ENCODE results near the gene OR7G2. TPM values are rescaled to one million over a fixed set of nuclear protein-coding genes. Genes with fewer than 3 reads are reported as not detected.

OR7G2 gene
- polyA plus RNA-seq, 2 of the 4 experiments (the other 2 are of a cell fraction): not detected

GRCh38 chr19:9151367-9151766 is 44.1 kb upstream of the OR7G2 start:
- Histone ChIP-seq H3K4me1 (no peaks in the 10 kb centered on the region), H3K4me3 (no peak overlapping the region), H3K9me3 (peaks cover 88% of the 10 kb centered on the region), H3K4me2 (no peak overlapping the region), H3K27ac (no peak overlapping the region)
- TF ChIP-seq CHD2 (IDR thresholded peaks at IDR 0.05; ENCODE audit: low read length, partially characterized antibody) (no peak), JUN (IDR thresholded peaks at IDR 0.05) (no peak), JUNB (IDR thresholded peaks at IDR 0.05) (no peak), ESRRA (IDR thresholded peaks at IDR 0.05; ENCODE audit: borderline replicate concordance, low read length) (no peak), CEBPB (IDR thresholded peaks at IDR 0.05) (no peak), MYC (IDR thresholded peaks at IDR 0.05; ENCODE audit: borderline replicate concordance, low read length) (no peak), KDM1A (IDR thresholded peaks at IDR 0.05; ENCODE audit: low read depth) (no peak), CTCF (IDR thresholded peaks at IDR 0.05) (no peak), RAD21 (conservative IDR thresholded peaks at IDR 0.05 in 1 of 2, IDR thresholded peaks at IDR 0.05 in 1 of 2) (no peak)
- TF ChIP-seq, protein P1, sequence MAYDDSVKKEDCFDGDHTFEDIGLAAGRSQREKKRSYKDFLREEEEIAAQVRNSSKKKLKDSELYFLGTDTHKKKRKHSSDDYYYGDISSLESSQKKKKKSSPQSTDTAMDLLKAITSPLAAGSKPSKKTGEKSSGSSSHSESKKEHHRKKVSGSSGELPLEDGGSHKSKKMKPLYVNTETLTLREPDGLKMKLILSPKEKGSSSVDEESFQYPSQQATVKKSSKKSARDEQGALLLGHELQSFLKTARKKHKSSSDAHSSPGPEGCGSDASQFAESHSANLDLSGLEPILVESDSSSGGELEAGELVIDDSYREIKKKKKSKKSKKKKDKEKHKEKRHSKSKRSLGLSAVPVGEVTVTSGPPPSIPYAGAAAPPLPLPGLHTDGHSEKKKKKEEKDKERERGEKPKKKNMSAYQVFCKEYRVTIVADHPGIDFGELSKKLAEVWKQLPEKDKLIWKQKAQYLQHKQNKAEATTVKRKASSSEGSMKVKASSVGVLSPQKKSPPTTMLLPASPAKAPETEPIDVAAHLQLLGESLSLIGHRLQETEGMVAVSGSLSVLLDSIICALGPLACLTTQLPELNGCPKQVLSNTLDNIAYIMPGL (CRISPR knock-in tag; IDR thresholded peaks at IDR 0.05; ENCODE audit: borderline replicate concordance): no peak
- TF ChIP-seq, protein P2, sequence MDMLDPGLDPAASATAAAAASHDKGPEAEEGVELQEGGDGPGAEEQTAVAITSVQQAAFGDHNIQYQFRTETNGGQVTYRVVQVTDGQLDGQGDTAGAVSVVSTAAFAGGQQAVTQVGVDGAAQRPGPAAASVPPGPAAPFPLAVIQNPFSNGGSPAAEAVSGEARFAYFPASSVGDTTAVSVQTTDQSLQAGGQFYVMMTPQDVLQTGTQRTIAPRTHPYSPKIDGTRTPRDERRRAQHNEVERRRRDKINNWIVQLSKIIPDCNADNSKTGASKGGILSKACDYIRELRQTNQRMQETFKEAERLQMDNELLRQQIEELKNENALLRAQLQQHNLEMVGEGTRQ (IDR thresholded peaks at IDR 0.05): no peak
- WGBS (ENCODE audit: missing lambda C conversion rate): 98% methylated on average over 5 of the region's 5 CpGs
- DNase-seq (ENCODE audit: low read depth in 1 of 2, low spot score in 1 of 2) (no peak), ATAC-seq (no peak), FAIRE-seq (no peak)
- POLR2A ChIA-PET: no interaction called here
- CTCF ChIA-PET: no interaction called here

DNA sequence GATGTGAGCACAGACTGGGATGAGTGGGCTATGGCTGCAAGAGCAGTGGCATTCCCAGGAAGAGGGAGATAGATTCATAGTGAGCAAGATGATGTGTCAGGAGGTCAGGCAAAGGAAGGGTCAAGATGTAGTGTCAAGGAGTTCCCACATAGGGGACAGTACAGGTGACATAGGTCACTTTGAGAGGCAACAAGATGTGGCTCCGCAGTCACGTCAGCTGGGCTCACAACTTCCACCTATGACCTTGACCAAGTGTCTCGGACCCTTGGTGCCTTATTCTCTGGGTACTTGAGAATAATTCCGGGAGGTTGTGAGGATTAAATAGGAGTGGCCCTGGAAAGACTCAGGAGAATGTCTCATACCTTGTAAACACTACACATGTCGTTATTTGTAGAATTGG is 43.4 kb upstream of the OR7G2 start:
- CTCF ChIA-PET: no interaction called here

DNA sequence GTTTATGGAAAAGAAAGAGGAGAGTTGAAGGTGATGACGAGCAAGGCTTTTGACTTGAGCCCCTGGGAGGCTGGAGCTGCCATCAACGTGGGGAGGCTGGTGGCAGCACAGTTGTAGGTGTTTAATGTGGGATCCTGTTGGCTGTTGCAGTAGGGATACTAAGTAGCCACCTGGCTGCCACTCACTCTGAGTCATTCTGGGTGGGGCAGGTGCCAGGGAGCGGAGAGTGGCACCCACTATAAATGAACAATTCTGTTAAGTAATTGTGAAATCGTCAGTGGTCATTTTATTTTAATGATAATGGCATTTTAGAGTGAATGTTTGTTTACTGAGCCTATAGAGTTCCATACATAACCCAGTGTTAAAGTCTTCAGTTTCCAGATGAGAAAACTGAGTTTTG is 42.7 kb upstream of the OR7G2 start:
- Histone ChIP-seq H3K27ac (no peak overlapping the region), H3K4me2 (no peak overlapping the region), H3K4me3 (no peak overlapping the region), H3K9me3 (peaks cover 88% of the 10 kb centered on the region), H3K4me1 (no peaks in the 10 kb centered on the region)
- FAIRE-seq: no peak
- no peak for DNase-seq (ENCODE audit: low read depth in 1 of 2, low spot score in 1 of 2)
- WGBS (ENCODE audit: missing lambda C conversion rate): 98% methylated on average over 4 of the region's 4 CpGs
- ChIA-PET POLR2A (no interaction called here), CTCF (interaction anchor here (0.6 kb wide), 1 partner anchor 153 kb away, joined by 3 read pairs; no protein-coding TSS in a partner anchor)
- no peak for ATAC-seq
- TF ChIP-seq, protein P3, sequence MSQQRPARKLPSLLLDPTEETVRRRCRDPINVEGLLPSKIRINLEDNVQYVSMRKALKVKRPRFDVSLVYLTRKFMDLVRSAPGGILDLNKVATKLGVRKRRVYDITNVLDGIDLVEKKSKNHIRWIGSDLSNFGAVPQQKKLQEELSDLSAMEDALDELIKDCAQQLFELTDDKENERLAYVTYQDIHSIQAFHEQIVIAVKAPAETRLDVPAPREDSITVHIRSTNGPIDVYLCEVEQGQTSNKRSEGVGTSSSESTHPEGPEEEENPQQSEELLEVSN (IDR thresholded peaks at IDR 0.05; ENCODE audit: borderline replicate concordance, low read depth): no peak
- TF ChIP-seq RAD21 (conservative IDR thresholded peaks at IDR 0.05 in 1 of 2, IDR thresholded peaks at IDR 0.05 in 1 of 2) (no peak), BHLHE40 (IDR thresholded peaks at IDR 0.05; ENCODE audit: low read depth, low read length) (no peak), RCOR1 (IDR thresholded peaks at IDR 0.05; ENCODE audit: low read depth, low read length) (no peak), MAFK (IDR thresholded peaks at IDR 0.05; ENCODE audit: partially characterized antibody) (no peak), FOXS1 (CRISPR knock-in tag; IDR thresholded peaks at IDR 0.05) (no peak), PHF8 (IDR thresholded peaks at IDR 0.05; ENCODE audit: borderline replicate concordance, low read depth) (no peak), ZC3H11A (IDR thresholded peaks at IDR 0.05) (no peak), JUN (IDR thresholded peaks at IDR 0.05) (no peak), ZSCAN20 (CRISPR knock-in tag; IDR thresholded peaks at IDR 0.05) (no peak), HOXA7 (CRISPR knock-in tag; IDR thresholded peaks at IDR 0.05) (no peak), HEYL (CRISPR knock-in tag; IDR thresholded peaks at IDR 0.05) (no peak), PBX3 (IDR thresholded peaks at IDR 0.05) (no peak)
- TF ChIP-seq, protein P4, sequence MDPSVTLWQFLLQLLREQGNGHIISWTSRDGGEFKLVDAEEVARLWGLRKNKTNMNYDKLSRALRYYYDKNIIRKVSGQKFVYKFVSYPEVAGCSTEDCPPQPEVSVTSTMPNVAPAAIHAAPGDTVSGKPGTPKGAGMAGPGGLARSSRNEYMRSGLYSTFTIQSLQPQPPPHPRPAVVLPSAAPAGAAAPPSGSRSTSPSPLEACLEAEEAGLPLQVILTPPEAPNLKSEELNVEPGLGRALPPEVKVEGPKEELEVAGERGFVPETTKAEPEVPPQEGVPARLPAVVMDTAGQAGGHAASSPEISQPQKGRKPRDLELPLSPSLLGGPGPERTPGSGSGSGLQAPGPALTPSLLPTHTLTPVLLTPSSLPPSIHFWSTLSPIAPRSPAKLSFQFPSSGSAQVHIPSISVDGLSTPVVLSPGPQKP (IDR thresholded peaks at IDR 0.05; ENCODE audit: low read depth, low read length): no peak
- TF ChIP-seq, protein P5, sequence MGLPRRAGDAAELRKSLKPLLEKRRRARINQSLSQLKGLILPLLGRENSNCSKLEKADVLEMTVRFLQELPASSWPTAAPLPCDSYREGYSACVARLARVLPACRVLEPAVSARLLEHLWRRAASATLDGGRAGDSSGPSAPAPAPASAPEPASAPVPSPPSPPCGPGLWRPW (IDR thresholded peaks at IDR 0.05): no peak

More for the DNA sequence above, 43.4 kb upstream of the OR7G2 start:
- POLR2A ChIA-PET: no interaction called here
- Histone ChIP-seq H3K4me2 (no peak overlapping the region), H3K4me1 (no peaks in the 10 kb centered on the region), H3K4me3 (no peak overlapping the region), H3K9me3 (peaks cover 88% of the 10 kb centered on the region), H3K27ac (no peak overlapping the region)
- ATAC-seq (no peak), FAIRE-seq (no peak), DNase-seq (ENCODE audit: low read depth in 1 of 2, low spot score in 1 of 2) (no peak)
- 93% methylated on average over 5 of the region's 5 CpGs for WGBS (ENCODE audit: missing lambda C conversion rate)
- TF ChIP-seq MAX (IDR thresholded peaks at IDR 0.05) (no peak), HOXB13 (CRISPR knock-in tag; IDR thresholded peaks at IDR 0.05; ENCODE audit: low read depth) (no peak), ZC3H11A (IDR thresholded peaks at IDR 0.05) (no peak), RCOR1 (IDR thresholded peaks at IDR 0.05; ENCODE audit: low read depth, low read length) (no peak), TP53 (CRISPR knock-in tag; IDR thresholded peaks at IDR 0.05) (no peak), HDAC2 (IDR thresholded peaks at IDR 0.05) (no peak), ZNF302 (CRISPR knock-in tag; IDR thresholded peaks at IDR 0.05) (no peak), KDM5A (IDR thresholded peaks at IDR 0.05) (no peak), EHMT2 (IDR thresholded peaks at IDR 0.05; ENCODE audit: low read depth) (no peak)
